Gastrocnemius medialis (tissue), 4 donors: Measurements from ENCODE around the gene AGAP3.

Experiments used
- CTCF ChIP-seq, 5 experiments: fragments of 450-650 bp in 3 of 5; fragments of 200-600 bp in 2 of 5; sonication (generic) in 2 of 5; IDR thresholded peaks in 4 of 5; conservative IDR thresholded peaks in 1 of 5; 1 replicate in 4 of 5; 2 replicates in 1 of 5; pipeline ENCODE4 v1.5.1; 2016 to 2019; ENCODE audit warnings: antibody characterized with exemption in 5 of 5, mild to moderate bottlenecking in 3 of 5, moderate library complexity in 3 of 5
- POLR2A ChIP-seq, 2 donors: fragments of 450-650 bp; IDR thresholded peaks; one replicate each; pipeline ENCODE4 v1.6.1; 2017; ENCODE audit warnings: antibody characterized with exemption in 2 of 2, mild to moderate bottlenecking in 2 of 2, moderate library complexity in 2 of 2

GRCh38 chr7:151174246-151175046 lies 88.2 kb downstream of the AGAP3 start:
- TF ChIP-seq CTCF (IDR thresholded peaks at IDR 0.05 in 4 of 5, conservative IDR thresholded peaks at IDR 0.05 in 1 of 5) (no peak), POLR2A (IDR thresholded peaks at IDR 0.05) (no peak)
